ENCODE measurements around the gene MEMO1.

DNA sequence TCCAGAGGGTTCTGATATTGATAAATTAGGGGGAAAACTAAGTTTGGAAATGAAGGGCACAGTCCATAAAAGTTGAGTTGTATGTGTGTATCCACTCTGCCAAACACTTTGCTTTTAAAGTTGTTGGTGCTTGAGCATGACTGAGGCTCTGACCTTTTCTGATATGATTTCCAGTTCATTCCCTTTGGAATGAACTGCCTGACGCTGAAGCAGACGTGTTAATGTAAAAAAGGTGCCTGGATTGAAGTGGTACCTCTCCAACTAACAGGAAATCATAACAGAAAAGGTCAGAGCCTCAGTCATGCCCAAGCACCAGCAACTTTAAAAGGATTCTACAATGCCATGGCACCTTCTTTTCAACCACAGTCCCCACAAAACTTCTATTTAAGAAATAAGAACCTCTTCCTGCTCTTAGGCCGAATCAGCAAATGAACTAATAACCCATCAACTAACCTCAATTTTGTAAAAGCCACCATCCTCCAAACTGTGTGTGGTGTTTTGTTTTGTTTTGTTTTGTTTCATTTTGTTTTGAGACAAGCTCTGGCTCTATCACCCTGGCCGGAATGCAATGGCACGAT lies 52.6 kb downstream of the MEMO1 start:
- TF ChIP-seq, protein P1, sequence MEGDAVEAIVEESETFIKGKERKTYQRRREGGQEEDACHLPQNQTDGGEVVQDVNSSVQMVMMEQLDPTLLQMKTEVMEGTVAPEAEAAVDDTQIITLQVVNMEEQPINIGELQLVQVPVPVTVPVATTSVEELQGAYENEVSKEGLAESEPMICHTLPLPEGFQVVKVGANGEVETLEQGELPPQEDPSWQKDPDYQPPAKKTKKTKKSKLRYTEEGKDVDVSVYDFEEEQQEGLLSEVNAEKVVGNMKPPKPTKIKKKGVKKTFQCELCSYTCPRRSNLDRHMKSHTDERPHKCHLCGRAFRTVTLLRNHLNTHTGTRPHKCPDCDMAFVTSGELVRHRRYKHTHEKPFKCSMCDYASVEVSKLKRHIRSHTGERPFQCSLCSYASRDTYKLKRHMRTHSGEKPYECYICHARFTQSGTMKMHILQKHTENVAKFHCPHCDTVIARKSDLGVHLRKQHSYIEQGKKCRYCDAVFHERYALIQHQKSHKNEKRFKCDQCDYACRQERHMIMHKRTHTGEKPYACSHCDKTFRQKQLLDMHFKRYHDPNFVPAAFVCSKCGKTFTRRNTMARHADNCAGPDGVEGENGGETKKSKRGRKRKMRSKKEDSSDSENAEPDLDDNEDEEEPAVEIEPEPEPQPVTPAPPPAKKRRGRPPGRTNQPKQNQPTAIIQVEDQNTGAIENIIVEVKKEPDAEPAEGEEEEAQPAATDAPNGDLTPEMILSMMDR (IDR thresholded peaks at IDR 0.05) = no peak
- TF ChIP-seq EP300 (IDR thresholded peaks at IDR 0.05) = no peak
- TF ChIP-seq POLR2A (IDR thresholded peaks at IDR 0.05) = no peak
